Measurements from ENCODE around the gene SLC17A2.

The SLC17A2 gene

GRCh38 chr6:25902071-25902470 lies 28.4 kb downstream of the SLC17A2 start:
- no peak overlapping the region for H3K4me3 ChIP-seq (ENCODE audit: low read depth, low read length)
- TF ChIP-seq CTCF (IDR thresholded peaks at IDR 0.05; ENCODE audit: low read depth, low read length) = no peak

- no peak for TF ChIP-seq CTCF (IDR thresholded peaks at IDR 0.05; ENCODE audit: low read depth, low read length)
- H3K4me3 ChIP-seq (ENCODE audit: low read depth, low read length) = no peak overlapping the region
Measured at GRCh38 chr6:25900843-25901242, 29.6 kb downstream of the SLC17A2 start.

- H3K4me3 ChIP-seq (ENCODE audit: low read depth, low read length) = no peak overlapping the region
- TF ChIP-seq CTCF (IDR thresholded peaks at IDR 0.05; ENCODE audit: low read depth, low read length) = no peak
Measured at GRCh38 chr6:25899580-25900408, 30.7 kb downstream of the SLC17A2 start.

DNA sequence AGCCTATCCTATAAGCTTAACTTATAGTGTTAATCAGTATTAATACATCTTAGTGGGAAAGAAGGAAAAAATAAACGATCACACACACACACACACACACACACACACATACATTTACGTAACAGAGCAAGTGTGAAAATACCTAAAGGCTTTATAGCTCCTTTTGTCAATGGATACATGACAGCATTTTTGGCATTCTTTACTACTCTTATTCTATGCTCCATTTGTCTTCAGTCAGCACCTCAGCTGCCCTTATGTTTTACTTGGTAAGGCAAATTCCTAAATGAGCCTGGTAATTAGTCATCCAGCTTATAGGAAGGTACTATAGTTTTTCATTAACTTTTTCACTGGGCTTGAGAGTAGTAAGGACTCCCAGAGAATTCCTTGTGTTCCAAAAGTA lies 31.4 kb downstream of the SLC17A2 start:
- H3K4me3 ChIP-seq (ENCODE audit: low read depth, low read length) = no peak overlapping the region
- no peak for TF ChIP-seq CTCF (IDR thresholded peaks at IDR 0.05; ENCODE audit: low read depth, low read length)

DNA sequence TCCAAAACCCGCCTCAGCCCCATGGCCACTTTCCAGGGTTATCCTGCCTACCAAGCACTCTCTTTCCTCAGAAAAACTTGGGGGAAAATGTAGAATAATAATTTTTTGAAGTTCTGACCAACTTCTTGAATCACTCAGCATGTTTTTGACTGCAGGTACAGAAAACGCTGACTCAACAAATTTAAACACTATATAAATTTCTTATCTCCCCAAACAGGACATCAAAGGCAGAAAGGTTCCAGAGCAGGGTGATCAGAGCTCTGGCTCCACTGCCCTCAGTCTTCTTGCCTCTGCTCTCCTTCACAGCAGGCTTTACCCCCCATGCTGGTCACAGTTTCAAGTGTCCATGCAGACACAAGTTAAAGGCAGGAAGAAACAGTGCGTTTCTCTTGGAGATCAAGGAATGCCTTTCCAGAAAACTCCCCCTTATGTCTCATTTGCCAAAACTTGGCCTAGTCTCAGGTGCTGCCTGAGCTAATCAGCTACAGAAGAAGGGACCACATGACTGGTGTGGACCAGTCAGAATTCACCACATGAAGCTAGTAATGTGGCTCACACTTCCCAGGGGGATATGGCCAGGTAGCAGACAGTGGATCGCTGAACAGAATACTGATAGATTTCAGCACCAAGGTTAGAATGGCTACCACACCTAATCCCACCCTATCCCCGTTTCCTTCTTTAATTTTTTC lies 32.1 kb downstream of the SLC17A2 start:
- TF ChIP-seq CTCF (IDR thresholded peaks at IDR 0.05; ENCODE audit: low read depth, low read length) = no peak
- no peak overlapping the region for H3K4me3 ChIP-seq (ENCODE audit: low read depth, low read length)

GRCh38 chr6:25896252-25896651 lies 34.2 kb downstream of the SLC17A2 start:
- no peak overlapping the region for H3K4me3 ChIP-seq (ENCODE audit: low read depth, low read length)
- TF ChIP-seq CTCF (IDR thresholded peaks at IDR 0.05; ENCODE audit: low read depth, low read length) = no peak

GRCh38 chr6:25895771-25896170 lies 34.7 kb downstream of the SLC17A2 start:
- TF ChIP-seq CTCF (IDR thresholded peaks at IDR 0.05; ENCODE audit: low read depth, low read length) = no peak
- no peak overlapping the region for H3K4me3 ChIP-seq (ENCODE audit: low read depth, low read length)

Measured in WI38 (cell line).